GM18907 (cell line): Measurements from ENCODE around the gene FOXO3.

Source experiments
- ATAC-seq: cut with Tn5 transposase; IDR thresholded peaks from one replicate; pipeline ENCODE4 v1.9.1; 2021; ENCODE audit warnings: mild to moderate bottlenecking, moderate library complexity; ENCODE audit not compliant: unreplicated experiment

The FOXO3 gene

DNA sequence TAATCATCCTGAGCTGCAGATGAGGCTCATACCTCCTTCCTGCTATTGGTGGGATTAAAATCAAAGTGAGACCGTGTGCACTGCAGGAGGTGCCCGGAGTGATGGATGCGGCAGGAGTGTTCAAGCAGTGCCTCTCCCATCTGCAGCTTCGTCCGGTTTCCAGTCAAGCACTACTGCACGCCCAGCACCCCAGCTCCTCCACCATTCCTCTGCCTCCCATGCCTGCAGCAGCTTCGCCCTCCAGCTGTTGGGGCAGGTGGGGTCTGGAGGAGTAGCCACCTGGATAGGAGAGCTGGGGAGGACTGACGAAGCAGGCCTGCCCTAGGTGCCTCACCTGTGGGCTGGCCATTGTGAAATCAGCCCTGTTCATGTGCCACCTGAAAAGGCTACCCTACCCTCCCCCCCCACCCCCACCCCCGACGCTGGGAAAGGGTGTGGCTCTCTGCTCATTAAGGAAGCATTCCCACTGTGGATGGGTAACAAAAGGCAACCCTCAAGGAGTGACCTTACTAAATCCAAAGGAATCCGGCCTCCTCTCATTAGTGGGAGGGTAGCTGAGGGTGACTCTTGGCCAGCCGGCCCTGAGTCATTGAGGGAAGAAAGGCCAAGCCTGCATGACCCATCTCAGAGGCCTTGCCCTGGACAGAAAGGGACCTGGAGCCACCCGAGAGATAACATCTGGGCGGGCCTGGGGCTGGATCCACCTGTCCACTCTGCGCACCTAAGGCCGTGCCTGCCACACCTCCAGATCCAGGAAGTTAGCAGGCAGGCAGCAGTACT lies 171.6 kb downstream of the FOXO3 start:
- no peak for ATAC-seq

DNA sequence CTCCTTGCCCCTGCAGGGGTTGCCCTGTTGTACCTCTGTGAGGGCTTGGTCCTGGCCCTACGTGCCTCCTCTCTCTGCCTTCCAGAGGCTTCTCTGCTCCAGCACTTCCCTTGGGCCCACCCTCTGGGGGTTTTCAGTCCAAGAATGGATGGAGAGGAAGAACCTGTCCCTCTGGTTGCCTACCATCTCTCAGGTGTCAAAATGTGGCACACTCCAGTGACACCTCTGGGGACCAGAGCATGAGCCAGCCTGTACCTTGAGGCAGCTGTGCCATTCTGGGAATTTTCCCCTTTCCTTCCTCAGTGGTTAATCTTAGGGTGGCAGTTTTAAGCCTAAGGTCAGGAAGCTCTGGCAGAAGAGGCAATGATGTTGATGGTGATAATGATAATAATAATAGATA lies 172.3 kb downstream of the FOXO3 start:
- ATAC-seq: no peak

DNA sequence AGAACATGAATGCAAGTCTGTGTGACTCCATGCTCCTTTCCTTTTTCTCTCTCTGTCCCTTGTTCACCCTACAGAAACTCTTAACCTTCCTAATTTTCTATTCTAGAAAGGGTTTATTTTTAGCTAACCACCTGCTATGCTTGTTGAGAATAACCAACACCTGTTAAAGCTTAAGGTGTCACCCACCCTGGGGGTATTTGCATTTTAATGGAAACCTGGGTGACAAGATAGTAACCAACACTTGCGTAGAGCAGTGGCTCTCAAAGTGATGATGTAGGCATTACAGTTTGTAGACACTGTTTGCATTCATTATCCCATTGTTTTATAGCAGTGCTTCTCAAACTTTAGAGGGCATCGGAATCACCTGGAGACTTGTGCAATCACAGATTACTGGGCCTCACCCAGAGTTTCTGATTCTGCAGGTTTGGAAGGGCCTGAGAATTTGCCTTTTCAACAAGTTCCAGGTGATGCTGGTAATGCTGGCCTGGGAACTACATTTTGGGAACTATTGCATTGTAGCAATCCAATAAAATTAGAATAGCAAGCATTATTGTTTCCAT lies 173.1 kb downstream of the FOXO3 start:
- no peak for ATAC-seq
